HepG2 (cell line): ENCODE results near the gene DNAJC8. TPM values are rescaled to one million over a fixed set of nuclear protein-coding genes. Genes with fewer than 3 reads are reported as not detected.
A peak's percentile ranks its signal among the peaks of the same experiment; 100 is the strongest.

Experiments used
- ATAC-seq: fragments of 200-7000 bp; cut with Tn5 transposase; 3 replicates; pipeline ENCODE4 v1.9.1; 2020; ENCODE audit warnings: mild to moderate bottlenecking, moderate library complexity
- BruUV-seq: library from RNA; stranded (reverse); fragments of 400-500 nt; replicated peaks from 2 replicates; lab custom pipeline; 2021; lab: Mats Ljungman, UMichigan
- CTCF ChIA-PET: fragments of 300-600 bp; formaldehyde crosslinking; extraction: SDS; loops from one replicate; lab custom pipeline; 2021; ENCODE audit warnings: low total read pairs, inconsistent platforms, low intra/inter-chr PET ratio; lab: Yijun Ruan, JAX
- POLR2A ChIA-PET: fragments of 350-600 bp; sonication (Branson Sonifier 250); formaldehyde crosslinking; loops from one replicate; lab custom pipeline; 2020; ENCODE audit warnings: antibody characterized with exemption, inconsistent platforms; lab: Yijun Ruan, JAX
- DNase-seq: peaks from one replicate; pipeline ENCODE4 v3.0.0-alpha.2; 2015; ENCODE audit warnings: low spot score
- FAIRE-seq: peaks from 3 replicates; lab custom pipeline; 2011; peaks lifted over from hg19 to GRCh38; lab: Jason Lieb, UNC
- H2AFZ ChIP-seq: one replicate; pipeline ENCODE4 v1.6.1; 2011; ENCODE audit warnings: low read length, inconsistent platforms
- H3K27ac ChIP-seq: fragments of 300-600 bp; 3 replicates; pipeline ENCODE4 v1.8.0; 2011; ENCODE audit warnings: mixed run types, mild to moderate bottlenecking, mixed read lengths, low read length, inconsistent platforms; ENCODE audit not compliant: insufficient read depth; ENCODE audit errors: extremely low read length
- H3K27me3 ChIP-seq, 2 experiments: fragments of 200-600 bp in 1 of 2; 2 replicates in 1 of 2; 3 replicates in 1 of 2; pipeline versions ENCODE4 v1.6.0 to v1.8.0; 2011; ENCODE audit warnings: low read length in 2 of 2, mild to moderate bottlenecking in 2 of 2, moderate library complexity in 2 of 2, inconsistent platforms in 1 of 2; ENCODE audit not compliant: insufficient read depth in 2 of 2, control insufficient read depth in 1 of 2
- H3K36me3 ChIP-seq, 2 experiments: fragments of 200-600 bp in 1 of 2; replicated peaks in 1 of 2; 2 replicates in 1 of 2; 3 replicates in 1 of 2; pipeline versions ENCODE4 v1.5.1 to v1.8.0; 2011; ENCODE audit warnings: low read length in 2 of 2, inconsistent platforms in 1 of 2; ENCODE audit not compliant: insufficient read depth in 2 of 2, control insufficient read depth in 1 of 2
- H3K4me1 ChIP-seq: 2 replicates; pipeline ENCODE4 v1.5.1; 2012; ENCODE audit warnings: low read length, inconsistent platforms; ENCODE audit not compliant: insufficient read depth
- H3K4me2 ChIP-seq: 2 replicates; pipeline ENCODE4 v1.6.0; 2011; ENCODE audit warnings: low read depth, low read length, inconsistent platforms
- H3K4me3 ChIP-seq, 3 experiments: fragments of 200-600 bp in 1 of 3; sonication (generic), shearing (Covaris generic) in 1 of 3; replicated peaks in 1 of 3; 2 replicates each; pipeline ENCODE4 v1.5.1; 2011 to 2016; ENCODE audit warnings: low read length in 3 of 3, inconsistent platforms in 2 of 3, low read depth in 2 of 3, mild to moderate bottlenecking in 2 of 3, control low read depth in 1 of 3, mixed read lengths in 1 of 3; ENCODE audit not compliant: insufficient read depth in 1 of 3
- H3K79me2 ChIP-seq: one replicate; pipeline ENCODE4 v1.6.1; 2011; ENCODE audit warnings: low read length, inconsistent platforms; ENCODE audit not compliant: insufficient read depth
- H3K9ac ChIP-seq: 2 replicates; pipeline ENCODE4 v1.6.0; 2011; ENCODE audit warnings: mild to moderate bottlenecking, low read depth, low read length, inconsistent platforms; ENCODE audit not compliant: insufficient read depth
- H3K9me3 ChIP-seq: 2 replicates; pipeline ENCODE4 v1.5.1; 2012; ENCODE audit warnings: mild to moderate bottlenecking, low read length
- H4K20me1 ChIP-seq: 2 replicates; pipeline ENCODE4 v1.6.0; 2011; ENCODE audit warnings: inconsistent platforms, mild to moderate bottlenecking, low read length, moderate library complexity; ENCODE audit not compliant: insufficient read depth
- DNMT1 ChIP-seq: sonication (generic); formaldehyde crosslinking; IDR thresholded peaks from 2 replicates; pipeline ENCODE4 v1.5.1; 2020; ENCODE audit warnings: mild to moderate bottlenecking, missing genetic modification reagents
- GFI1 ChIP-seq: sonication (generic); formaldehyde crosslinking; IDR thresholded peaks from 2 replicates; pipeline ENCODE4 v1.5.0; 2020; ENCODE audit warnings: missing genetic modification reagents, mild to moderate bottlenecking, borderline replicate concordance
- HMG20A ChIP-seq: IDR thresholded peaks from 2 replicates; pipeline ENCODE4 v1.6.1; 2016; ENCODE audit warnings: borderline replicate concordance
- HNF4A ChIP-seq: sonication (generic); formaldehyde crosslinking; IDR thresholded peaks from 2 replicates; pipeline ENCODE4 v1.4.0; 2020; ENCODE audit warnings: missing genetic modification reagents
- NR0B2 ChIP-seq: sonication (generic); formaldehyde crosslinking; IDR thresholded peaks from 2 replicates; pipeline ENCODE4 v1.4.0; 2020; ENCODE audit warnings: mild to moderate bottlenecking, missing genetic modification reagents
- PREB ChIP-seq: sonication (generic); formaldehyde crosslinking; IDR thresholded peaks from 2 replicates; pipeline ENCODE4 v1.4.0; 2020; ENCODE audit warnings: missing genetic modification reagents
- SALL1 ChIP-seq: sonication (generic); formaldehyde crosslinking; IDR thresholded peaks from 2 replicates; pipeline ENCODE4 v1.8.0; 2022; ENCODE audit warnings: mild to moderate bottlenecking, missing genetic modification reagents
- SOX13 ChIP-seq, 3 experiments: fragments of 450-650 bp in 1 of 3; sonication (generic) in 1 of 3; formaldehyde crosslinking in 1 of 3; IDR thresholded peaks in 2 of 3; conservative IDR thresholded peaks in 1 of 3; 2 replicates each; pipeline versions ENCODE4 v1.5.0 to v1.6.1; 2016 to 2020; ENCODE audit warnings: antibody characterized with exemption in 1 of 3, mild to moderate bottlenecking in 1 of 3, missing compliant biosample characterization in 1 of 3, missing genetic modification reagents in 1 of 3, moderate library complexity in 1 of 3
- SOX5 ChIP-seq: IDR thresholded peaks from 2 replicates; pipeline ENCODE4 v1.6.1; 2016; ENCODE audit warnings: borderline replicate concordance
- SOX6 ChIP-seq, 2 experiments: fragments of 450-650 bp in 1 of 2; sonication (generic) in 1 of 2; formaldehyde crosslinking in 1 of 2; IDR thresholded peaks; 2 replicates each; pipeline versions ENCODE4 v1.4.0 to v1.6.1; 2017 to 2020; ENCODE audit warnings: antibody characterized with exemption in 1 of 2, mild to moderate bottlenecking in 1 of 2, missing genetic modification reagents in 1 of 2
- ZNF629 ChIP-seq: sonication (generic); formaldehyde crosslinking; conservative IDR thresholded peaks from 2 replicates; pipeline ENCODE4 v1.5.0; 2020; ENCODE audit warnings: missing genetic modification reagents
- WGBS: methylation state at CpG from one replicate; pipeline ENCODE4 v1.1.6; 2017; ENCODE audit warnings: low lambda C conversion rate; 5-methylcytosine and 5-hydroxymethylcytosine counted together
- in situ Hi-C: cut with HindIII; loops from 2 replicates; pipeline ENCODE4 v1.10.0; 2017; ENCODE audit warnings: low pct_unique_long_range_greater_than_20kb; ENCODE audit not compliant: extremely low pct_ligation_motif_present
- intact Hi-C: fragments of 100-400 bp; cut with micrococcal nuclease; formaldehyde crosslinking; loops from one replicate; pipeline ENCODE4 v1.10.0; 2022; ENCODE audit not compliant: unreplicated experiment
- polyA plus RNA-seq, 8 experiments: library from polyadenylated mRNA; depleted of rRNA in 3 of 8; stranded (reverse) in 7 of 8; unstranded in 1 of 8; fragments of >200 nt; fragmentation: Illumina TruSeq in 4 of 8; extraction: Trizol in 4 of 8; gene quantifications; 2 replicates each; pipeline versions ENCODE4 v1.2.1 to v1.2.3, GENCODE V29; 2011 to 2016; ENCODE audit warnings: low read depth in 4 of 8, missing spikeins in 1 of 8, mixed read lengths in 1 of 8; ENCODE audit not compliant: insufficient read depth in 1 of 8
- total RNA-seq, 5 experiments: library from RNA; depleted of rRNA; stranded (reverse); fragments of >200 nt; fragmentation: Illumina TruSeq; extraction: Trizol; gene quantifications; 2 replicates each; pipeline ENCODE4 v1.2.3, GENCODE V29; 2016; ENCODE audit warnings: low read depth in 1 of 5

Gene DNAJC8
- total and polyA plus RNA-seq, 2 of the 13 experiments (the other 11 are each of a cell fraction or from before 2014, with no cell fraction given), result 54.5 to 126 TPM

GRCh38 chr1:28205243-28205642 lies 27.6 kb downstream of the DNAJC8 start (continued):
- TF ChIP-seq GFI1 (CRISPR knock-in tag), result 0 out of 2 replicates have a peak, but pooled peaks have one; percentile 20
- no peak for TF ChIP-seq PREB
- peak; percentile 87 for TF ChIP-seq SOX5 (CRISPR knock-in tag)
- no peak for TF ChIP-seq DNMT1
- no peak for TF ChIP-seq SOX6 (IDR thresholded peaks at IDR 0.05)
- TF ChIP-seq SOX6 (CRISPR knock-in tag; IDR thresholded peaks at IDR 0.05), result peak; percentile 64; the same call in 1 of the 2 replicates
- TF ChIP-seq SOX13 (IDR thresholded peaks at IDR 0.05), result no peak
- peak in 1 of 2 experiments; percentile 84; a peak in 2 of 4 replicates for TF ChIP-seq SOX13 (CRISPR knock-in tag; conservative IDR thresholded peaks at IDR 0.05 in 1 of 2, IDR thresholded peaks at IDR 0.05 in 1 of 2)
- TF ChIP-seq HMG20A, result 0 out of 2 replicates have a peak, but pooled peaks have one; percentile 18
- peak; percentile 66 for TF ChIP-seq HNF4A (CRISPR knock-in tag)
- peak; percentile 49 for TF ChIP-seq SALL1 (CRISPR knock-in tag)

GRCh38 chr1:28200234-28200873 lies 32.5 kb downstream of the DNAJC8 start:
- DNase-seq (no peak), FAIRE-seq (no peak), ATAC-seq (no peak)
- H4K20me1 ChIP-seq, result no peaks in the 10 kb centered on the region
- no TSS peak for BruUV-seq
- WGBS, result 98% methylated on average over 6 of the region's 6 CpGs
- in situ Hi-C loops, result loop anchor here (10.0 kb wide), 1 partner anchor 336 kb away; no protein-coding TSS in a partner anchor
- H3K4me2 ChIP-seq, result no peak overlapping the region
- H3K36me3 ChIP-seq, result peaks cover 17 to 49% of the 10 kb centered on the region in 2 experiments
- no peaks in the 10 kb centered on the region for H3K9me3 ChIP-seq
- H3K4me3 ChIP-seq, result no peak overlapping the region
- H3K79me2 ChIP-seq, result no peaks in the 10 kb centered on the region
- TF ChIP-seq ZNF629 (CRISPR knock-in tag) (0 out of 2 replicates have a peak, but pooled peaks have one; percentile 10), NR0B2 (no peak)
- no peak overlapping the region for H3K9ac ChIP-seq
- H3K27me3 ChIP-seq, result no peaks in the 10 kb centered on the region
- peaks cover 11% of the 10 kb centered on the region for H3K4me1 ChIP-seq
- ChIA-PET CTCF (no interaction called here), POLR2A (no interaction called here)
- H2AFZ ChIP-seq, result no peak overlapping the region
- no peak overlapping the region for H3K27ac ChIP-seq
- intact Hi-C loops, result no loop called here
